ENCODE measurements around the gene MUCL3.

MUCL3 gene

GRCh38 chr6:30942338-30943060, 1.7 kb downstream of the MUCL3 start:
- Histone ChIP-seq H3K4me1 (ENCODE audit: control insufficient read depth in 1 of 2, insufficient read depth in 2 of 2, low read length in 2 of 2) (peaks cover 0 to 8% of the 10 kb centered on the region in 2 donors), H3K9me3 (ENCODE audit: control insufficient read depth in 1 of 2, low read length in 2 of 2) (no peaks in the 10 kb centered on the region), H3K27ac (ENCODE audit: low read length) (no peak overlapping the region), H3K4me3 (ENCODE audit: low read depth in 1 of 2, low read length in 2 of 2) (peak overlapping the region in 1 of 2 donors; percentile 27), H3K36me3 (ENCODE audit: control insufficient read depth in 1 of 2, insufficient read depth in 2 of 2, low read length in 2 of 2) (no peaks in the 10 kb centered on the region), H3K27me3 (ENCODE audit: low read depth, low read length) (peaks cover 4% of the 10 kb centered on the region)

- H3K9me3 ChIP-seq (ENCODE audit: control insufficient read depth in 1 of 2, low read length in 2 of 2) = no peaks in the 10 kb centered on the region
- peaks cover 4% of the 10 kb centered on the region for H3K27me3 ChIP-seq (ENCODE audit: low read depth, low read length)
- H3K36me3 ChIP-seq (ENCODE audit: control insufficient read depth in 1 of 2, insufficient read depth in 2 of 2, low read length in 2 of 2) = no peaks in the 10 kb centered on the region
- H3K4me3 ChIP-seq (ENCODE audit: low read depth in 1 of 2, low read length in 2 of 2) = no peak overlapping the region
- H3K27ac ChIP-seq (ENCODE audit: low read length) = no peak overlapping the region
- H3K4me1 ChIP-seq (ENCODE audit: control insufficient read depth in 1 of 2, insufficient read depth in 2 of 2, low read length in 2 of 2) = peaks cover 0 to 8% of the 10 kb centered on the region in 2 donors
These were observed 3.3 kb downstream of the MUCL3 start for GRCh38 chr6:30944051-30944450.

GRCh38 chr6:30945281-30945680, 4.5 kb downstream of the MUCL3 start:
- Histone ChIP-seq H3K4me1 (ENCODE audit: control insufficient read depth in 1 of 2, insufficient read depth in 2 of 2, low read length in 2 of 2) (peaks cover 0 to 8% of the 10 kb centered on the region in 2 donors), H3K27ac (ENCODE audit: low read length) (no peak overlapping the region), H3K27me3 (ENCODE audit: low read depth, low read length) (peaks cover 4% of the 10 kb centered on the region), H3K4me3 (ENCODE audit: low read depth in 1 of 2, low read length in 2 of 2) (no peak overlapping the region), H3K9me3 (ENCODE audit: control insufficient read depth in 1 of 2, low read length in 2 of 2) (no peaks in the 10 kb centered on the region), H3K36me3 (ENCODE audit: control insufficient read depth in 1 of 2, insufficient read depth in 2 of 2, low read length in 2 of 2) (no peaks in the 10 kb centered on the region)

GRCh38 chr6:30947231-30947630, 6.5 kb downstream of the MUCL3 start:
- no peak overlapping the region for H3K4me3 ChIP-seq (ENCODE audit: low read depth in 1 of 2, low read length in 2 of 2)
- H3K27ac ChIP-seq (ENCODE audit: low read length) = no peak overlapping the region
- peaks cover 0 to 8% of the 10 kb centered on the region in 2 donors for H3K4me1 ChIP-seq (ENCODE audit: control insufficient read depth in 1 of 2, insufficient read depth in 2 of 2, low read length in 2 of 2)
- H3K9me3 ChIP-seq (ENCODE audit: control insufficient read depth in 1 of 2, low read length in 2 of 2) = no peaks in the 10 kb centered on the region
- peaks cover 4% of the 10 kb centered on the region for H3K27me3 ChIP-seq (ENCODE audit: low read depth, low read length)
- H3K36me3 ChIP-seq (ENCODE audit: control insufficient read depth in 1 of 2, insufficient read depth in 2 of 2, low read length in 2 of 2) = no peaks in the 10 kb centered on the region

- no peaks in the 10 kb centered on the region for H3K27me3 ChIP-seq (ENCODE audit: low read depth, low read length)
- H3K4me1 ChIP-seq (ENCODE audit: control insufficient read depth in 1 of 2, insufficient read depth in 2 of 2, low read length in 2 of 2) = no peaks in the 10 kb centered on the region
- H3K4me3 ChIP-seq (ENCODE audit: low read depth in 1 of 2, low read length in 2 of 2) = no peak overlapping the region
These were observed 8.0 kb downstream of the MUCL3 start for GRCh38 chr6:30948811-30949210.

GRCh38 chr6:30951907-30952469, 11.2 kb downstream of the MUCL3 start:
- H3K36me3 ChIP-seq (ENCODE audit: control insufficient read depth in 1 of 2, insufficient read depth in 2 of 2, low read length in 2 of 2) = no peaks in the 10 kb centered on the region
- H3K27me3 ChIP-seq (ENCODE audit: low read depth, low read length) = no peaks in the 10 kb centered on the region
- no peak overlapping the region for H3K27ac ChIP-seq (ENCODE audit: low read length)
- no peak overlapping the region for H3K4me3 ChIP-seq (ENCODE audit: low read depth in 1 of 2, low read length in 2 of 2)
- H3K9me3 ChIP-seq (ENCODE audit: control insufficient read depth in 1 of 2, low read length in 2 of 2) = no peaks in the 10 kb centered on the region
- peaks cover 0 to 9% of the 10 kb centered on the region in 2 donors for H3K4me1 ChIP-seq (ENCODE audit: control insufficient read depth in 1 of 2, insufficient read depth in 2 of 2, low read length in 2 of 2)

More at GRCh38 chr6:30948811-30949210, 8.0 kb downstream of the MUCL3 start:
- Histone ChIP-seq H3K36me3 (ENCODE audit: control insufficient read depth in 1 of 2, insufficient read depth in 2 of 2, low read length in 2 of 2) (no peaks in the 10 kb centered on the region), H3K27ac (ENCODE audit: low read length) (no peak overlapping the region), H3K9me3 (ENCODE audit: control insufficient read depth in 1 of 2, low read length in 2 of 2) (no peaks in the 10 kb centered on the region)

- Histone ChIP-seq H3K4me3 (ENCODE audit: low read depth in 1 of 2, low read length in 2 of 2) (peak overlapping the region; percentile 49 to 64), H3K27ac (ENCODE audit: low read length) (no peak overlapping the region), H3K27me3 (ENCODE audit: low read depth, low read length) (no peaks in the 10 kb centered on the region), H3K36me3 (ENCODE audit: control insufficient read depth in 1 of 2, insufficient read depth in 2 of 2, low read length in 2 of 2) (no peaks in the 10 kb centered on the region), H3K9me3 (ENCODE audit: control insufficient read depth in 1 of 2, low read length in 2 of 2) (no peaks in the 10 kb centered on the region), H3K4me1 (ENCODE audit: control insufficient read depth in 1 of 2, insufficient read depth in 2 of 2, low read length in 2 of 2) (peaks cover 0 to 9% of the 10 kb centered on the region in 2 donors)
These were observed 14.0 kb downstream of the MUCL3 start for GRCh38 chr6:30954631-30955366.

- H3K9me3 ChIP-seq (ENCODE audit: control insufficient read depth in 1 of 2, low read length in 2 of 2) = no peaks in the 10 kb centered on the region
- no peaks in the 10 kb centered on the region for H3K27me3 ChIP-seq (ENCODE audit: low read depth, low read length)
- H3K4me1 ChIP-seq (ENCODE audit: control insufficient read depth in 1 of 2, insufficient read depth in 2 of 2, low read length in 2 of 2) = peaks cover 0 to 9% of the 10 kb centered on the region in 2 donors
- peak overlapping the region; percentile 49 to 64 for H3K4me3 ChIP-seq (ENCODE audit: low read depth in 1 of 2, low read length in 2 of 2)
- H3K27ac ChIP-seq (ENCODE audit: low read length) = no peak overlapping the region
- H3K36me3 ChIP-seq (ENCODE audit: control insufficient read depth in 1 of 2, insufficient read depth in 2 of 2, low read length in 2 of 2) = no peaks in the 10 kb centered on the region
These were observed 14.7 kb downstream of the MUCL3 start for GRCh38 chr6:30955367-30956042.

GRCh38 chr6:30957716-30958115, 16.9 kb downstream of the MUCL3 start:
- Histone ChIP-seq H3K27me3 (ENCODE audit: low read depth, low read length) (no peaks in the 10 kb centered on the region), H3K4me1 (ENCODE audit: control insufficient read depth in 1 of 2, insufficient read depth in 2 of 2, low read length in 2 of 2) (peaks cover 0 to 9% of the 10 kb centered on the region in 2 donors), H3K9me3 (ENCODE audit: control insufficient read depth in 1 of 2, low read length in 2 of 2) (no peaks in the 10 kb centered on the region), H3K36me3 (ENCODE audit: control insufficient read depth in 1 of 2, insufficient read depth in 2 of 2, low read length in 2 of 2) (no peaks in the 10 kb centered on the region), H3K27ac (ENCODE audit: low read length) (no peak overlapping the region), H3K4me3 (ENCODE audit: low read depth in 1 of 2, low read length in 2 of 2) (no peak overlapping the region)

- H3K9me3 ChIP-seq (ENCODE audit: control insufficient read depth in 1 of 2, low read length in 2 of 2) = no peaks in the 10 kb centered on the region
- H3K27me3 ChIP-seq (ENCODE audit: low read depth, low read length) = no peaks in the 10 kb centered on the region
- no peak overlapping the region for H3K27ac ChIP-seq (ENCODE audit: low read length)
- no peaks in the 10 kb centered on the region for H3K4me1 ChIP-seq (ENCODE audit: control insufficient read depth in 1 of 2, insufficient read depth in 2 of 2, low read length in 2 of 2)
- no peak overlapping the region for H3K4me3 ChIP-seq (ENCODE audit: low read depth in 1 of 2, low read length in 2 of 2)
- no peaks in the 10 kb centered on the region for H3K36me3 ChIP-seq (ENCODE audit: control insufficient read depth in 1 of 2, insufficient read depth in 2 of 2, low read length in 2 of 2)
These were observed 20.3 kb downstream of the MUCL3 start for GRCh38 chr6:30960907-30961673.
